Suppressor macrophage treated with lipopolysaccharide for 1 hour (primary cell): Measurements from ENCODE around the gene HRH1.
"Not testable (repeated sequence)": the region's sequence is repeated elsewhere in the genome, so short reads cannot be mapped to it uniquely, and the experiment has no call there.

Source experiments
- DNase-seq, 3 donors: peaks; one replicate each; pipeline ENCODE4 v3.0.0-alpha.2; 2020 to 2022

HRH1 gene

DNA sequence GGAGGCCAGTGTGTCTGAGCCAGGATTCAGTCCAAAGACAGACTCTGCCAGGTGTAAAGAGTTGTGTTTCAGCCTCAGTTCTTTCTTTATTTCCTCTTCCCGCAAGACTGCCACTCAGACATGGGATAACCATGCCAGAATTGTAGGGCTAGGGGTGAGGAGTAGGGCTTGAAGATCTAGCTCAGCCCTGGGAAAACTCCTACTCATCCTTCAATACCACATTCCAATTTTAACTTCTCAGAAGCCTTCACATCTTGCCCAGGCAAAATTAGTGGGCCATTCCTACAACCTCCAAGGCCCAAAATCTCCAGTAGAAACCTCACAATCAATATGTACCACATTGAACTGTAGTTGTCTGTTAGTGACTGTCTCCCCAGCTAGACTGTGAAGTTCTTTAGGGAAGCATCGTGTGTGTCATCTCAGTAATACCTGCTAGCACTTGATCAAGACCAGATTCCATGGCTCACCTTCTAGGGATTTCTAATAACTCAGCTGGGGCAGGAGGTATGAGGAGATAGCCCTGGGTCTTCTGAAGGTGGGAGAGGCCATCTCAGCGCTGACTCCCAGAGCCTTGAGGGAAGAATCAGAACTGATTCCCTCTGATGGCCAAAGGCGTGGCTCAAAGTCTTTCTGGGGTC is 19.7 kb downstream of the HRH1 start:
- DNase-seq: no peak

DNA sequence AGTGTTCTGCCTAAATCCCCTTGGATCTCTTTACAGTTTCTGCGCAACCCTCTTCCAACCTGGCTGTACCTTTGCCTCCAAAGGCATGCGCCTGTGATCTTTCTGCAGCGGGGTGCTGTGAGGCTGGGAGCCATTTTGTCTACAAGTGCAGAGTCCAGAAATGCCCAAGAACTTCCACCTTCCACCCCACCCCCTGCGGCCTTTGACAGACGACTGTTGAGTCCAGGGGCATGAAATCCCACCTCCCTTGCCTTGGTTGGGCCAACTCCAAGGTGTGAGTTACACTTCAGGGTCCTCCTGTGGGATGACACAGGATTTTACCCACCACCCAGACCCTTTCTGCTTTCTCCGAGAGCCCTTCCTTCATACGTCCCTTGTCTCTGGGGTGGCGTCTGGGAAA is 24.1 kb downstream of the HRH1 start:
- DNase-seq: no peak

DNA sequence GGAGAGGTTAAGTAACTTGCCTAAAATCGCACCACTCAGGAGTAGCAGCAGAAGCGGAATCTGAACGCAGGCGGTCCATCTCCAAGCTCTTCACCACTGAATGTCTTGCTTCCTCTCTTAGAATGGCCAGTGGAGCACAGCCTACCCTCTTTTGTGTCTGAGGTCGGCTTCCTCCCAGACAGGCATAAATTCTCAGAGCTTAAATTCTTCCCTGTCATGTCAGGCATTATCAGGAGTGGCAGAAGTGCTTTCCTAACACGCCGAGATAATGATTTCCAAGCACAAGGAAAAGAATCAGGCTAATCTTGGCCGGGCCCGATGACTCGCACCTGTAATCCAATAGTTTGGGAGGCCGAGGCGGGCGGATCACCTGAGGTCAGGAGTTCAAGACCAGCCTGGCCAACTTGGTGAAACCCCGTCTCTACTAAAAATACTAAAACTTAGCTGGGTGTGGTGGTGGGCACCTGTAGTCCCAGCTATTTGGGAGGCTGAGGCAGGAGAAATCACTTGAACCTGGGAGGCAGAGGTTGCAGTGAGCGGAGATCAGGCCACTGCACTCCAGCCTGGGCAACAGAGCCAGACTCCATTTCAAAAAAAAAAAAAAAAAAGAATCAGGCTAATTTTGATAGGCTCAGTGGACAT is 30.2 kb downstream of the HRH1 start:
- DNase-seq: not testable (repeated sequence)

DNA sequence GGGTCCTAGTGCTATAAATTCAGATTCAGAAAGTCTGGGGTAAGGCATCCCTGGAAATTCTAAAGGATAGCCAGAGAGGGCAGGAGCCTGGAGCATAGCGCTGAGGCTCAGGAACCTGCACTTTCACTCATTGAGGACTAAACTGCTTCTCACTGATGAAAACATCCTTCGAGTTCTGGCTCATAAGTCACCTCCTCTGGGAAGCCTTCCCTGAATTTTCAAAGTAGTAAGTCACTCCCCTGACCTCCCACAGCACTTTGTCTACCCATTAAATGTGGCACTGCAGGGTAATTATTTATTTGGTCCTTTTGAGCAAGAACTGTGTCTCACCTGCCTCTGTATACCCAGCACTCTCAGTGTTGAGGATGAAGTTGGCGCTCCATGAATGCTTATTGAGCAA is 30.9 kb downstream of the HRH1 start:
- no peak for DNase-seq

DNA sequence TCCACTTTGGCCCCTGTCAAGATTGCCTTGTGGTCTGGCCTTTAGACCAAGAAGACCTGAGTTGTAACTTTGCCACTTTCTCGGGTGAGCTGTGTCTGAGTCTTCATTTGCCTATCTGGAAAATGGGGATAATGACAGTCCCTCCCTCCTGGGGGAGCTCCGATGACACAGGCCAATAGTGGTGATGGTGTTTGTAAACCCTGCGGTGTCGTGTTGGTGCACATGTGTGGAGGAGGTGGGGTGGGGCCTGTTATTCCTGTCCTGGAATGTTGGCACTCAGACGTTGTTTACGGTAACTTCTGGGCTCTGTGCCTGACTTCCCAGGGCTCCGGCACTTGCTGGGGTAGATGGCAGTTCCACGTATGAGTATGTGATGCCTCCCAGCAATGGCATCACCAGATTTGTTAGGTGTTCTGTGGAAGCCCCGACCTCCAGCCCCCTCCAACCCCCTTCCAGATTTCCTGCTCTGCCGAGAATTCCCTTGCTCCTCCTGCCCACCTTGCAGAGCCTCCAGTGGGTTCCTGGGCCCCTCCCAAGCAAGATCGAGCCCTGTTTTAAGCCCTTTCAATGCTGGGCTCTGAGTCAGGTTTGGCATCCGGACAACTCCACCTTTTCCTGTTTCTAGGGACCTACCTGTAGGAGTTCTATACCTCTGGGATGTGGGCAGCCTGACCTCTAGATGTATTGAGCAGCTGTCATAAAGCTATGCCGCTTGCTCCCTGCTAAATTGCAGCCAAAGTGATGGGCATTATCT is 31.4 kb downstream of the HRH1 start:
- DNase-seq: no peak

DNA sequence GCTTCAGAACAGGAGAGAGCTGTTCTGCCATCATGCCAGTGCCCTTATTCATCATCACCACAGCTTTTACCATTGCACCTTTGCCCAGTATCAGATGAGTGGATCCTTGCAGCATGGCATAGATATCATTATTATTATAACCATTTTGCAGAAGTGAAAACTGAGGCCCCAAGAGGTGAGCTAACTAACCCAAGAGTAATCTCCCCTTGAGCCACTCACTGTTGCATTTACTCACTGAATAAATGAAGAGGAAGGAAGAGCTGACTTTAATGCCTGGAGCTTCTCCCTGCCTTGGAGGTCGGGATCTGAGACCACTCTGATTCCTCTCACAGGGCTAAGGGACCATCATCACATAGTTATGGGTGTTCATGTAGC is 32.0 kb downstream of the HRH1 start:
- no peak for DNase-seq

DNA sequence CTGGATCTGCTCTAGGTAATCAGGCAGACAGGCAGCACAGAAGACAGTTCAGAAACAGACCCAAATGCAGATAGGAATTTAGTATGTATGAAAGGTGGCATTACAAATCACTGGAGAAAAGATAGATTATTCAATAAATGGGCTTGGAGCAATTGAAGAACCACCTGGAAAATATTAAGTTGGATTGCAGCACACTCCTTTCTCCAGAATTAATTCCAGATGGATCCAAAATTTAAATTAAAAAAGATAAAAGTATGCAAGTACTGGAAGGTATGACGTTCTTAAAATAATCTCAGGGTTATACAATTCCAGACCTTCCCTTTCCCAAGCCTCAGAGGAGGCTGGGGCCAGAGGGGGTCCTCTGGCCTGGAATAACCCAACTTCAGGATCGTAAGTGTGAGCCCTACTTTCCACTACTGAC is 32.5 kb downstream of the HRH1 start:
- no peak for DNase-seq

DNA sequence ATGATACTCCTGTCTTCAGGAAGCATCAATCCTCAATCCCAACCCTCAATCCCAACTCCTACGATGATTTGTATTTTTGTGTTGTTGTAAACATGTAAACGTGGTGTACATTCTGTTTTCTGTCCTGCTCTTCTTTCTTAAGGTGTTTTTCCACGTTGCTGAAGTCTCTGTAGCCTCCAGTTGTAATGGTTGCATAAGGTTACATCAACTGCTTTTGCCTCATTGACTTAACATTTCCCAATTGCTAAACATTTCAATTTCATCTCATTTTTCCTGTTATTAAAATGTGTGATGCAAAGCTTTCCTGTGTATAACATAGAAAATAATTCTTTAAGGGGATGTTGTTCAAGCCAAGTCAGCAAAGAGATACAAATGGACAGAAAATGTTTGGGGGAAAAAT is 33.4 kb downstream of the HRH1 start:
- DNase-seq: no peak

DNA sequence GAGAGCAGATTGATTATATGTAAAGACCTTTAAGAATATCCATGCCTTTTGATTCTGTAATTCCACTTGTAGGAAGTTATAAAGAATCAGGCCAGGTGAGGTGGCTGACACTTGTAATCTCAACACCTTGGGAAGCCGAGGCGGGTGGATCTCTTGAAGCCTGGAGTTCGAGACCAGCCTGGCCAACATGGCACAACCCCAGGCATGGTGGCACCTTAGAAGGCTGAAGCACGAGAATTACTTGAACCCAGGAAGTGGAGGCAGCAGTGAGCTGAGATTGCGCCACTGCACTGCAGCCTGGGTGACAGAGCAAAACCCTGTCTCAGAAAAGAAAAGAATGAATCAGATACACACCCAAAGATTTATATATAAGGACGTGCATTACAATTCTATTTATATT is 33.9 kb downstream of the HRH1 start:
- DNase-seq: no peak

DNA sequence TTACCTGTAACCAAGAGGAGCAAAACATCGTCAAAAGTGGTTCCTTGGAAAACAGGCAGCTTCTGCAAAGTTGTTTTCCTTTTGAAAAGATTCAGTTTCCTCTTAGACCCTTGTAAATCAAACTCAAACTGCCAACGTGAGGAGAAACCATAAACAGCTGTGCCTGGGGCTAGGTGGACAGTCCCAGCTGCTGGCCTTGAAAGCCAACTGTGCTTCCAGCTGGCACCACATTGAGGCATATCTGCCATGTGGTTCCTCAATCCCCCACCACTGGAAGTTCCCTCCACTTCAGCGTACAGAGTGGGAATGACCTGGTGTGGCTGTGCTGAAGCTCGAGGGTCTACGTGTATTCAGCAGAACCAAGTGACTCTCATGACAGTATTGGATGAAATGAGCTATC is 40.9 kb downstream of the HRH1 start:
- DNase-seq: peak; percentile 34 to 45 (median 37)

DNA sequence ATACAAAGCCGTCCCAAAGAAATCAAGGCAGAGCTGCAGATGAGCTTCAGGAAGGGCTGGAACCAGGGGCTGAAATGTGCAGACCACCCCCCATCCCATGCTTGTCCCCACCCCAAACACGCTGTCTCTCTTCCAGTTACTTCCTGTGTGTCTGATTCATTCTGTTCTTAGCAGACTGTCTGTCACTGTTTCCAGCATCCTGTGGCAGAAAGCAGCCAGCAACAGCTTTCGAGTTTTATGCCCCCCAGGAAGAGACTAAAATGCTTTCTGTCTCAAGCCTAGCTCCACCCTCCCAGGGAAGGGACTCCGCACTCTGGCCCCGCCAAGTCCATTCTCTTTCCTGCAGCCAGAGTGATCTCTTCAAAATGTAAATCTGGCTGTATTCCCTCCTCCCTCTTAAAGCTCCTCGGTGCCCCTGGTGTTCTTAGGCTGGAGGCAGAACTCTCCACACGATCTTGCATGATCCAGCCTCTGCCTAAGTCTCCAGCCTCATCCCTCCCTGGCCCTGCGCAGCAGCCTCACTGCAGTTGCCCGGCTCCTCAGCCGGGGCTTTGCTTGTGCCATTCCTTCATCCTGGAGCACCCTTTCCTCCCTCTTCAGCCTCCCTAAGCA is 41.5 kb downstream of the HRH1 start:
- DNase-seq: no peak

DNA sequence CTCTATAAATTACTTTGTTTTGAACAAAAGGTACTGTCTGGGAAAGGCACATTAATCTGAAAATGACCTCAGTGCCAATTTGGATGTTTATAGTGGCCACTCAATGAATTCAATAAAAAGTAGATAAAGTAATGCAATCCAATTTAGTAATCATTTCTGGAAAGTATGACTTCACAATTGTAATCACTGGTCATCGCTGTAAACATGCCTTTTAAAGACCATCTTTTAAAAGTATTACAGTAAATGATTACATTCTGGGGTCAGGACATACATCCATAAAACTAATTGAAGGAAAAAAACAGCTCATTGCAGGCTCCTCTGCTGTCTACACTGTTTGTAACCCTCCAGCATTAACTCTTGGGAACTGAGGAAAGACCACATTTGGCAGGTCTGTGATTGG is 43.2 kb downstream of the HRH1 start:
- no peak for DNase-seq

DNA sequence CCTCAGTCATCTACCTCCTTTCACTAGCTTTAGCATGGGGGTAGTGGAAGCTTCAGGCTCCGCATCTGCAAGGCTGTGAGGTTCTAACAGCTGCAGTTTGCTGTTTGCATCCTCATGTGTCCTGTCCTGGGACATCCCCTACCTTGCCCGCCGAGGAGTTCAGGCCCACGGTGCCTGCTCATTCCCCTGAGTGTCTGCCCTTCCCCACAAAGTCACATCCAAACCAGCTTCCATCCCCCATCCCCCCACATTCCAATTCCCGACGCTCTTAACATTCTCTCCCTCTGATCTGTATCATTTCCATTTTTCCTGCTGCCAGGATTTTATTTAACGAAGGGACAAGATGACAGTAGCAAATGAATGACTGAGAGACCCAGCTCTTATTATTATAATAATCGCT is 43.8 kb downstream of the HRH1 start:
- DNase-seq: no peak

DNA sequence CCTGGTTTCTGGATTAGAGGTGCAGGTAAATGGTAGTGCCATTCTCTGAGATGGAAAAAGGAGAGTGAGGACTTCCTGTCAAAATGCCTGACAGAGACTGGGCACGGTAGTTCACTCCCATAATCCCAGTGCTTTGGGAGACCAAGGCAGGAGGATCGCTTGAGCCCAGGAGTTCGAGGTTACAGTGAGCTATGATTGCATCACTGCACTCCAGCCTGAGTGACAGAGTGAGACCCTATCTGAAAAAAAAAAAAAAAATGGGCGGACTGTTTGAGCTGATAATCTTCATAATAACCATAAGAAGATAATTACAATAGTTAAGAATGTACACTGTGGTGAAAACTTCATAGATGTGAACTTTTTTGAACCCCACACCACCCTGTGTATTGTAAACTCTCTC is 44.2 kb downstream of the HRH1 start:
- DNase-seq: no peak

DNA sequence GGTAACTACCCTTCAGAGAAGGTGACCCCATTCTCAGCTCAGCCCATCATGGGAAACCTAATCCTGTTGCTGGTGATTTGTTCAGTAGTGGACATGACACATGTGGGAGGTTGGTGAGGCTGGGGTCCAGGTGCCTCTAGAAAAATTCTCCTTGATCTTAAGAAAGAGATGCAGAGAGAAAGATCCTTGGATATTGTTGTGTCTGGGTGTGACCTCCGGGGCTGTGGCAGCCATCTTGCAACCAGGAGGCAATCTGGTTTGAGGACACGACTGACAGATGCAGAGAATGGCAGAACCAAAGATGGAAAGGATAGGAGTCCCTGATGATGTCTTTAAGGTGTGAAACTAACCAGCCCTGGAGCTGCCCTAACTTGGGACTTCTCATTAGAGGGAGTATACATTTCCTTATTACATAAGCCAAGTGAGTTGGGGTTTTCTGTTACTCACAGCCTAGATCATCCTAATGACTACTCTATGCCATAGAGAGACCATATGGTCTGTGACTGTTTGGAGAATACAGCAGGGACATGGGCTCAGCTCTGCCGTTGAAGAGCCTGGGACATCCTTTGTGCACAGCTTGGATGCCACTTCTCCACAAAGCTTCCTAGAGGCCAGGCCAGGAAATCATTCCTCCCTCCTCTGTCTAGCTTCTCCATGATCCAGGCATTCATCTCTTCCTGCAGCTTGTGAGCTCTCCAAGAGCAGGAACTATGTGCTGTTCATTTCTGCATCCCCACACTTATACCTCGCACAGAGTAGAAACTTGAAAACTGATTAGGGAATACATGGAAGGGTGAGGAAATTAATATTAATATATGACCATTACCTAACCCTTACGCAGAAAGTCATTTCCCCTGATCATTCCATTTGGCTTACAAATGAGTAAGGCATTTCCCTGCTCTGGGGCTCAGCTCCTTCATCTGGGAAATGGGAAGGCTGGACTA is 45.9 kb downstream of the HRH1 start:
- DNase-seq: peak; percentile 57 to 79 (median 76)

DNA sequence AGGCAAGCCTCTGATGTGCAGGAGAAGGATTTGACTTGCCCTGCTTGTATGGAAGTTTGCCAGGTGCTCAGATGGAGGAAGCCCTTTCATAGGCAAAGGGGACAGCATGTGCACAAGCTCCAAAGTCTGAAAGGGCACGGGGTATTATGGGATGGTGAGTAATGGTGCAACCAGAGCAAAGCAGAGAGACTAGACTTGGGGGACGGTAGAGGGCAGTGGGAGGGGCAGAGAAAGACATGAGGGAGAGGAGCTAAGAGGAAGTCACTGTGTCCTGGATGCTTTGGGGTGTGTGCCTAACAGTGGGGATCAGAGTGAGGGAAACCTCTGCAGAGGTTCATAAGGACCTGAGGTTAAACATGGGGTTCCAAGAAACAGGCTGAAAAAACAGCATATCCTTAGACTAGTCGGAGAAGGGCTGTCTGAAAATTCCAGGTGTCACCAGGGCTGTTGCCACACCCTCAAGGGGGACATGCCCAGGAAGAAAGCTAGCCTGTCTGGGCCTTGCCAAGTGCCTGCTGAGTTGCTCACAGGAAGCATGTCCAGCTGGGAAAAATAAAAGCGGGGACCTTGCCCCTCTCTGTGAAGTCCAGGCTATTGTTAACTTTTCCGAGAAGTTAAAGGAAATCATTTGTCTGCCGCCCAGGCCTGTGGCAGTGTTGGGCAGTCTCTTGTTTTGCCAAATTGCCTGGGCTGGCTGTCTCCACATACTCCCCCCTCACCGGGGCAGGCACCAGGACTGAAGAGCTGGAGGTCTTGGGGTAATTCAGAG is 47.1 kb downstream of the HRH1 start:
- DNase-seq: no peak

DNA sequence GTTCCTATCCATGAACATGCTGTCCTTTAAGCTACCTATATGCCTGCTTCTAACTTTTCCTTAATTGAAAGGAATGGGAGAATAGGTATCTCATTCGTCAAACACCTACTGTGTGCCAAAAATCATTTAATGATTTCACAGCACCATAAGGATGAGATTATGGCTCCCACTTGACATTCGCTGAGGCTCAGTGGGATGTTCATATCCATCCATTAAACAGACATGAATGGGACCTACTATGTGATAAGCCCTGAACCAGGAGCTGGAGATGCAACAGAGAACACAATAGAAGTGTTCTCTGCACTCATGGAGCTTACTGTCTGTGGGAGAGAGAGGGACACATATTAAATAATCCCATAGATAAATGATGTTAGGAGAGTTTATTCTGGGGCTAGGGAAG is 49.7 kb downstream of the HRH1 start:
- no peak for DNase-seq

DNA sequence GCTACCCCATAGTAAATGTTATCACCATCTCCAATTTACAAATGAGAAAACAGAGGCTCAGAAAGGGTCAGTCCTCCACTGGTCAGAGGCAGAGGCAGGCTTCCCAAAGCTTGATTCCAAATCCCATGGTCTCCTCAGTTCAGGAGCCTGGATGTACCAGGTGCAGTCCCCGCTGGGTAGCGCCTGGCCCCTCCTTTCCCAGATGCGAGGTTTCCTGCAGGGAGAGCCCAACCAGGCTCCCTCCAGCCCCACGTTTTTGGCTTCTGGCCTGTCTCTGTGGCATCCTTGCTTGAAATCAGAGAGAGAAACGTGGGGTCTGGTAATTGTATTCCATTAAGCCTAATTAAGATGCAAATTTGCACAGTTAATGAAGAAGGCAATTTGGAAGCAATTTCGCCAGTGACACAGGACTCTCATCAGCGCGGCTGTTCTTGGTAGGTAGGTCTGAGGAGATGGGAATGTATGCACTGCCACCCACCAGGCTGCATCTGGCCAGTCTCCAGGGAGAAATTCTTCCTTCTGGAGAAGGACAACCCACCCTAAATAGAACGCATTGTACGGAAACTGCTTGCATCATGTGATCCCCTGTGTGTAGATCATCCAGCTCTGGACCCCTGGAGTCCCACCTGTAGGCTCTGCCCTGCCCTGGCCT is 50.5 kb downstream of the HRH1 start:
- DNase-seq: no peak

DNA sequence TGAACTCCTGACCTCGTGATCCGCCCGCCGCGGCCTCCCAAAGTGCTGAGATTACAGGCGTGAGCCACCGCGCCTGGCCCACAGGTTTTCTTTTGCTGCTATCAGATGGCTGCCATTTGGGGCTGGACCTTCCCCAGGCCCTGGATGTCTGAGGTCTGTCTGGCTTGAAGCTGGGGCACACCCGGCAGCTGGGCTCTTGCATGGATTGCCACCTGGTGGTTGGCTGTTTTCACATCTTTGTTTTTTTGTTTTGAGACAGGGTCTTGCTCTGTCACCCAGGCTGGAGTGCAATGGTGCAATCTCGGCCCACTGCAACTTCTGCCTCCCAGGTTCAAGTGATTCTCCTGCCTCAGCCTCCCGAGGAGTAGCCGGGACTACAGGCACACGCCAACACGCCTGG is 51.6 kb downstream of the HRH1 start:
- DNase-seq: not testable (repeated sequence)

DNA sequence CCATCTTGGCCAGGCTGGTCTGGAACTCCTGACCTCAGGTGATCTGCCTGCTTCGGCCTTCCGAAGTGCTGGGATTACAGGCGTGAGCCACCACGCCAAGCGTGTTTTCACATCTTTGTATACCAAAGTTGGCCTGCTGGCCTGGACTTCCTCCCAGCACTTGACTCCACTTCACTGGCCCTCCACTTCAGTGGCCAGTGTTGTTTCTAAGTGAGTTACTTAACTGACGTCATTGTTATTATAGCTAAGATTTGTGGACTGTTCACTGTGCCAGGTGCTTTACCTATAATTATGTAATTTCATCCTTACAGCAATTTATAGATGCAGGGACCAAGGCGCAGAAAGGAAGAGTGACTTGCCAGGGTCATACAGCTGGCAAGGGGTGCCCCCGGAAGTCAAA is 52.0 kb downstream of the HRH1 start:
- DNase-seq: no peak

DNA sequence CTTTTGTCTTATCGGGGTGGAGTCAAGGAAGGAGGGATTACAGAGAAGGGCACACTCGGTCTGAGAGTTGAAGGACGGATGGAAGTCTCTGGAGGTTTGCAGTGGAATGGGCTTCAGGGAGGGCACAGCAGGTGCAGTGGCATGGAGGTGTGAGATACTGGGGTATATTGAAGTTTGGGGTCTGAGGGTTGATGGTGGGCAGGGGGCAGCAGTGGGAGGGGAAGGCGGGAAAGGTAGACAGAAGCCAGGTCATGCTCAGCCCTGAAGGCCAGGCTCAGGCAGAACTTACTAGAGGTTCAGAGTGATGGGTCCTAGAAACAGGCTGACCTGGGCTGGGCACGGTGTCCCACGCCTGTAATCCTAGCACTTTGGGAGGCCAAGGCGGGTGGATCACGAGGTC is 52.7 kb downstream of the HRH1 start:
- no peak for DNase-seq
